Measurements from ENCODE around the gene SPON2.

- TF ChIP-seq, protein P1, sequence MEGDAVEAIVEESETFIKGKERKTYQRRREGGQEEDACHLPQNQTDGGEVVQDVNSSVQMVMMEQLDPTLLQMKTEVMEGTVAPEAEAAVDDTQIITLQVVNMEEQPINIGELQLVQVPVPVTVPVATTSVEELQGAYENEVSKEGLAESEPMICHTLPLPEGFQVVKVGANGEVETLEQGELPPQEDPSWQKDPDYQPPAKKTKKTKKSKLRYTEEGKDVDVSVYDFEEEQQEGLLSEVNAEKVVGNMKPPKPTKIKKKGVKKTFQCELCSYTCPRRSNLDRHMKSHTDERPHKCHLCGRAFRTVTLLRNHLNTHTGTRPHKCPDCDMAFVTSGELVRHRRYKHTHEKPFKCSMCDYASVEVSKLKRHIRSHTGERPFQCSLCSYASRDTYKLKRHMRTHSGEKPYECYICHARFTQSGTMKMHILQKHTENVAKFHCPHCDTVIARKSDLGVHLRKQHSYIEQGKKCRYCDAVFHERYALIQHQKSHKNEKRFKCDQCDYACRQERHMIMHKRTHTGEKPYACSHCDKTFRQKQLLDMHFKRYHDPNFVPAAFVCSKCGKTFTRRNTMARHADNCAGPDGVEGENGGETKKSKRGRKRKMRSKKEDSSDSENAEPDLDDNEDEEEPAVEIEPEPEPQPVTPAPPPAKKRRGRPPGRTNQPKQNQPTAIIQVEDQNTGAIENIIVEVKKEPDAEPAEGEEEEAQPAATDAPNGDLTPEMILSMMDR (conservative IDR thresholded peaks at IDR 0.05; ENCODE audit: low read length) = no peak
- no peak for TF ChIP-seq EZH2phosphoT487 (IDR thresholded peaks at IDR 0.05; ENCODE audit: borderline replicate concordance)
Observed at GRCh38 chr4:1164040-1164439, 8.3 kb downstream of the SPON2 start.
